GM19238 (cell line): Measurements from ENCODE around the gene CFAP299.
"Not testable (repeated sequence)": the region's sequence is repeated elsewhere in the genome, so short reads cannot be mapped to it uniquely, and the experiment has no call there.

Experiments
- DNase-seq: peaks from one replicate; pipeline ENCODE4 v3.0.0; 2011; ENCODE audit warnings: low spot score; ENCODE audit not compliant: insufficient read length

CFAP299 gene

GRCh38 chr4:80324171-80324570 is 11.4 kb upstream of the CFAP299 start:
- no peak for DNase-seq

- no peak for DNase-seq
These were observed 3.8 kb upstream of the CFAP299 start for GRCh38 chr4:80331693-80332092.

GRCh38 chr4:80333121-80333520 is 2.4 kb upstream of the CFAP299 start:
- DNase-seq, result no peak

GRCh38 chr4:80334568-80334967 is 962 bp upstream of the CFAP299 start:
- no peak for DNase-seq

- no peak for DNase-seq
These were observed 340 bp upstream of the CFAP299 start for GRCh38 chr4:80335226-80335553.

GRCh38 chr4:80336582-80336981 is 1.1 kb downstream of the CFAP299 start:
- DNase-seq, result no peak

- DNase-seq, result no peak
These were observed 4.5 kb downstream of the CFAP299 start for GRCh38 chr4:80340036-80340435.

GRCh38 chr4:80342684-80343083 is 7.2 kb downstream of the CFAP299 start:
- not testable (repeated sequence) for DNase-seq

GRCh38 chr4:80343887-80344286 is 8.4 kb downstream of the CFAP299 start:
- DNase-seq, result no peak

- no peak for DNase-seq
These were observed 24.6 kb downstream of the CFAP299 start for GRCh38 chr4:80360084-80360483.

- DNase-seq, result no peak
These were observed 25.4 kb downstream of the CFAP299 start for GRCh38 chr4:80360900-80361299.

GRCh38 chr4:80361329-80361900 is 25.9 kb downstream of the CFAP299 start:
- DNase-seq, result no peak

- no peak for DNase-seq
These were observed 27.1 kb downstream of the CFAP299 start for GRCh38 chr4:80362578-80363181.

- peak; percentile 13 for DNase-seq
These were observed 30.4 kb downstream of the CFAP299 start for GRCh38 chr4:80365928-80366327.

GRCh38 chr4:80367737-80368136 is 32.2 kb downstream of the CFAP299 start:
- DNase-seq, result no peak

GRCh38 chr4:80370635-80371034 is 35.1 kb downstream of the CFAP299 start:
- DNase-seq, result no peak

- DNase-seq, result no peak
These were observed 35.5 kb downstream of the CFAP299 start for GRCh38 chr4:80371046-80371445.

GRCh38 chr4:80374180-80374579 is 38.6 kb downstream of the CFAP299 start:
- no peak for DNase-seq

GRCh38 chr4:80382090-80382832 is 46.7 kb downstream of the CFAP299 start:
- no peak for DNase-seq

GRCh38 chr4:80385397-80386280 is 50.1 kb downstream of the CFAP299 start:
- no peak for DNase-seq

GRCh38 chr4:80386281-80386886 is 50.9 kb downstream of the CFAP299 start:
- no peak for DNase-seq
